NCI-H1436 treated with DMSO at 0.1 percent for 48 hours (cell line): ENCODE results near the gene HNRNPK.
"Not testable (repeated sequence)": the region's sequence is repeated elsewhere in the genome, so short reads cannot be mapped to it uniquely, and the experiment has no call there.

Source experiments
- DNase-seq: peaks from one replicate; lab custom pipeline; 2025; lab: John Stamatoyannopoulos, UW

Gene HNRNPK

GRCh38 chr9:83976372-83976771 is 3.6 kb downstream of the HNRNPK start:
- DNase-seq: no peak

- no peak for DNase-seq
These were observed 4.7 kb downstream of the HNRNPK start for GRCh38 chr9:83975300-83975699.

GRCh38 chr9:83972286-83972685 is 7.7 kb downstream of the HNRNPK start:
- DNase-seq: no peak

- DNase-seq: no peak
These were observed 8.5 kb downstream of the HNRNPK start for GRCh38 chr9:83971485-83971884.

GRCh38 chr9:83969602-83970001 is 10.4 kb downstream of the HNRNPK start:
- no peak for DNase-seq

GRCh38 chr9:83967073-83967472 is 12.9 kb downstream of the HNRNPK start:
- no peak for DNase-seq

GRCh38 chr9:83966209-83966582 is 13.8 kb downstream of the HNRNPK start:
- DNase-seq: no peak

- DNase-seq: no peak
These were observed 14.4 kb downstream of the HNRNPK start for GRCh38 chr9:83965350-83966208.

GRCh38 chr9:83964973-83965349 is 15.1 kb downstream of the HNRNPK start:
- DNase-seq: no peak

- no peak for DNase-seq
These were observed 17.9 kb downstream of the HNRNPK start for GRCh38 chr9:83962165-83962564.

GRCh38 chr9:83960991-83961390 is 19.0 kb downstream of the HNRNPK start:
- no peak for DNase-seq

GRCh38 chr9:83959061-83959460 is 21.0 kb downstream of the HNRNPK start:
- no peak for DNase-seq

- no peak for DNase-seq
These were observed 22.8 kb downstream of the HNRNPK start for GRCh38 chr9:83957248-83957513.

GRCh38 chr9:83956436-83957247 is 23.4 kb downstream of the HNRNPK start:
- no peak for DNase-seq

- no peak for DNase-seq
These were observed 24.0 kb downstream of the HNRNPK start for GRCh38 chr9:83956086-83956435.

GRCh38 chr9:83948096-83948495 is 31.9 kb downstream of the HNRNPK start:
- not testable (repeated sequence) for DNase-seq

- no peak for DNase-seq
These were observed 39.3 kb downstream of the HNRNPK start for GRCh38 chr9:83940590-83941303.

GRCh38 chr9:83937861-83938455 is 42.1 kb downstream of the HNRNPK start:
- no peak for DNase-seq

- no peak for DNase-seq
These were observed 43.5 kb downstream of the HNRNPK start for GRCh38 chr9:83936523-83936922.

- DNase-seq: no peak
These were observed 44.6 kb downstream of the HNRNPK start for GRCh38 chr9:83935276-83935935.

- DNase-seq: no peak
These were observed 45.3 kb downstream of the HNRNPK start for GRCh38 chr9:83934569-83935275.
